BLaER1 (cell line): Measurements from ENCODE around the gene AQP10.
"Not testable (repeated sequence)": the region's sequence is repeated elsewhere in the genome, so short reads cannot be mapped to it uniquely, and the experiment has no call there.

Experiments
- H3K27ac ChIP-seq: shearing (Covaris generic); formaldehyde crosslinking; 2 replicates; pipeline ENCODE4 v1.8.1; 2022
- H3K27me3 ChIP-seq: shearing (Covaris generic); formaldehyde crosslinking; 2 replicates; pipeline ENCODE4 v1.8.1; 2022
- H3K36me3 ChIP-seq: shearing (Covaris generic); formaldehyde crosslinking; 2 replicates; pipeline ENCODE4 v1.8.1; 2022
- H3K4me1 ChIP-seq: shearing (Covaris generic); formaldehyde crosslinking; 2 replicates; pipeline ENCODE4 v1.8.1; 2022
- H3K4me2 ChIP-seq: shearing (Covaris generic); formaldehyde crosslinking; 2 replicates; pipeline ENCODE4 v1.8.1; 2022
- H3K4me3 ChIP-seq: shearing (Covaris generic); formaldehyde crosslinking; 2 replicates; pipeline ENCODE4 v1.8.1; 2022
- H3K9ac ChIP-seq: shearing (Covaris generic); formaldehyde crosslinking; 2 replicates; pipeline ENCODE4 v1.8.1; 2022
- H3K9me3 ChIP-seq: shearing (Covaris generic); formaldehyde crosslinking; 2 replicates; pipeline ENCODE4 v1.8.1; 2022
- H4K20me1 ChIP-seq: shearing (Covaris generic); formaldehyde crosslinking; 2 replicates; pipeline ENCODE4 v1.8.1; 2022
- Cebpa-rat ChIP-seq: shearing (Covaris generic); IDR thresholded peaks from 2 replicates; pipeline ENCODE4 v1.8.1; 2022

AQP10 gene

GRCh38 chr1:154320882-154321608 lies at the start of gene AQP10:
AQP10 (plus strand) TSS chr1:154321093; CDS start chr1:154321156, 63 bp downstream.
- no peak within 1 kb of the TSS for H3K9ac ChIP-seq
- no peak within 1 kb of the TSS for H3K27ac ChIP-seq
- no peak for TF ChIP-seq Cebpa-rat
- no peaks in the 10 kb centered on the region for H3K36me3 ChIP-seq
- H3K4me1 ChIP-seq, result peaks cover 9% of the 10 kb centered on the region
- H4K20me1 ChIP-seq, result no peaks in the 10 kb centered on the region
- H3K4me2 ChIP-seq, result no peak within 1 kb of the TSS
- no peak within 1 kb of the TSS for H3K4me3 ChIP-seq
- peaks cover 25% of the 10 kb centered on the region for H3K9me3 ChIP-seq
- H3K27me3 ChIP-seq, result no peaks in the 10 kb centered on the region

- H3K27ac ChIP-seq, result peak within 1 kb of the TSS; percentile 93
- peak within 1 kb of the TSS; percentile 90 for H3K4me2 ChIP-seq
- TF ChIP-seq Cebpa-rat, result 0 out of 2 replicates have a peak, but pooled peaks have one; percentile 43
- H4K20me1 ChIP-seq, result no peaks in the 10 kb centered on the region
- peak within 1 kb of the TSS; percentile 92 for H3K9ac ChIP-seq
- no peaks in the 10 kb centered on the region for H3K9me3 ChIP-seq
- no peaks in the 10 kb centered on the region for H3K27me3 ChIP-seq
- H3K4me1 ChIP-seq, result peaks cover 28% of the 10 kb centered on the region
- peaks cover 75% of the 10 kb centered on the region for H3K36me3 ChIP-seq
- peak within 1 kb of the TSS; percentile 90 for H3K4me3 ChIP-seq
These were observed 48.5 kb upstream of the AQP10 start, which contains the start of gene HAX1 for GRCh38 chr1:154272217-154272998. HAX1 (plus strand) TSS chr1:154272629; CDS start chr1:154272724, 95 bp downstream.

GRCh38 chr1:154272999-154273563 lies 47.8 kb upstream of the AQP10 start:
- Histone ChIP-seq H3K36me3 (peaks cover 75% of the 10 kb centered on the region), H3K27ac (peak overlapping the region; percentile 93), H3K9me3 (no peaks in the 10 kb centered on the region), H3K9ac (peak overlapping the region; percentile 92), H3K4me1 (peaks cover 28% of the 10 kb centered on the region), H3K27me3 (no peaks in the 10 kb centered on the region), H3K4me3 (peak overlapping the region; percentile 90), H4K20me1 (no peaks in the 10 kb centered on the region), H3K4me2 (peak overlapping the region; percentile 90)
- TF ChIP-seq Cebpa-rat, result no peak

GRCh38 chr1:154276797-154277196 lies 44.1 kb upstream of the AQP10 start:
- Histone ChIP-seq H3K27ac (no peak overlapping the region), H3K36me3 (peaks cover 47% of the 10 kb centered on the region), H3K4me1 (peaks cover 18% of the 10 kb centered on the region), H3K4me2 (no peak overlapping the region), H3K4me3 (no peak overlapping the region), H4K20me1 (no peaks in the 10 kb centered on the region), H3K27me3 (no peaks in the 10 kb centered on the region), H3K9me3 (no peaks in the 10 kb centered on the region), H3K9ac (no peak overlapping the region)
- no peak for TF ChIP-seq Cebpa-rat

- H3K4me3 ChIP-seq, H3K36me3 ChIP-seq, H3K27me3 ChIP-seq, H4K20me1 ChIP-seq, H3K9ac ChIP-seq, H3K4me2 ChIP-seq, H3K9me3 ChIP-seq, H3K27ac ChIP-seq, H3K4me1 ChIP-seq: not testable (repeated sequence)
These were observed 33.3 kb upstream of the AQP10 start for GRCh38 chr1:154287591-154287990.

- TF ChIP-seq Cebpa-rat, result no peak
- H3K4me1 ChIP-seq, result no peaks in the 10 kb centered on the region
- no peak overlapping the region for H3K27ac ChIP-seq
- no peak overlapping the region for H3K9ac ChIP-seq
- H3K4me3 ChIP-seq, result no peak overlapping the region
- H4K20me1 ChIP-seq, result no peaks in the 10 kb centered on the region
- no peaks in the 10 kb centered on the region for H3K27me3 ChIP-seq
- H3K36me3 ChIP-seq, result no peaks in the 10 kb centered on the region
- no peak overlapping the region for H3K4me2 ChIP-seq
- peaks cover 8% of the 10 kb centered on the region for H3K9me3 ChIP-seq
These were observed 32.2 kb upstream of the AQP10 start for GRCh38 chr1:154288661-154289060.

- Histone ChIP-seq H3K27me3 (no peaks in the 10 kb centered on the region), H3K9me3 (peaks cover 29% of the 10 kb centered on the region), H3K36me3 (no peaks in the 10 kb centered on the region), H3K4me2 (no peak overlapping the region), H4K20me1 (no peaks in the 10 kb centered on the region), H3K27ac (no peak overlapping the region), H3K4me1 (no peaks in the 10 kb centered on the region), H3K4me3 (no peak overlapping the region), H3K9ac (no peak overlapping the region)
- TF ChIP-seq Cebpa-rat, result no peak
These were observed 30.0 kb upstream of the AQP10 start for GRCh38 chr1:154290921-154291320.

- Histone ChIP-seq H3K27ac (no peak overlapping the region), H3K27me3 (no peaks in the 10 kb centered on the region), H3K4me2 (no peak overlapping the region), H3K4me3 (no peak overlapping the region), H3K9ac (no peak overlapping the region), H3K36me3 (no peaks in the 10 kb centered on the region), H3K9me3 (peaks cover 30% of the 10 kb centered on the region), H4K20me1 (no peaks in the 10 kb centered on the region), H3K4me1 (no peaks in the 10 kb centered on the region)
- no peak for TF ChIP-seq Cebpa-rat
These were observed 25.3 kb upstream of the AQP10 start for GRCh38 chr1:154295408-154296235.

GRCh38 chr1:154301582-154301981 lies 19.3 kb upstream of the AQP10 start:
- TF ChIP-seq Cebpa-rat, result no peak
- Histone ChIP-seq H3K36me3 (no peaks in the 10 kb centered on the region), H3K27ac (no peak overlapping the region), H4K20me1 (no peaks in the 10 kb centered on the region), H3K4me2 (no peak overlapping the region), H3K27me3 (no peaks in the 10 kb centered on the region), H3K4me3 (no peak overlapping the region), H3K9ac (no peak overlapping the region), H3K9me3 (no peaks in the 10 kb centered on the region), H3K4me1 (no peaks in the 10 kb centered on the region)
